ENCODE results near the gene PRPF40B.

Gene PRPF40B

DNA sequence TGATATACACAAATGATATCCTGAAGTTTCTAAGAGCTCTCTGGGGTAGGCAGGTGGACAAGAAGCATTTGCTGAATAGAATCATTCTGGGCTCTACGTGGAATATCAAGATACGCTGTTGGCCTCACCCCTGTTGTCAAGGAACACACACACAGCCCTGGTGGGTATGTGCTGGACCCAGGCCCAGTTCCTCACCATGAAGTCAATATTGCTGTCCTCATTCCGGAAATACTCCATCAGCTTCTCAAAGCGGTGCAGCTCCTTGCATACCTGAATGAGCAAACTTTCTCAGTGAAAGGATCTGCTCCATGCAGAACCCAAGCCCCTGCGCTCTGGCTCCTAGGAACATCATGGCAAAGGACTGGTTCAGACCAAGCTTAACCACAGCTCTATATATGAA, 31.4 kb downstream of the PRPF40B start:
- in situ Hi-C loops (cut with MboI; ENCODE audit: low sequenced_read_pairs), result no loop called here

DNA sequence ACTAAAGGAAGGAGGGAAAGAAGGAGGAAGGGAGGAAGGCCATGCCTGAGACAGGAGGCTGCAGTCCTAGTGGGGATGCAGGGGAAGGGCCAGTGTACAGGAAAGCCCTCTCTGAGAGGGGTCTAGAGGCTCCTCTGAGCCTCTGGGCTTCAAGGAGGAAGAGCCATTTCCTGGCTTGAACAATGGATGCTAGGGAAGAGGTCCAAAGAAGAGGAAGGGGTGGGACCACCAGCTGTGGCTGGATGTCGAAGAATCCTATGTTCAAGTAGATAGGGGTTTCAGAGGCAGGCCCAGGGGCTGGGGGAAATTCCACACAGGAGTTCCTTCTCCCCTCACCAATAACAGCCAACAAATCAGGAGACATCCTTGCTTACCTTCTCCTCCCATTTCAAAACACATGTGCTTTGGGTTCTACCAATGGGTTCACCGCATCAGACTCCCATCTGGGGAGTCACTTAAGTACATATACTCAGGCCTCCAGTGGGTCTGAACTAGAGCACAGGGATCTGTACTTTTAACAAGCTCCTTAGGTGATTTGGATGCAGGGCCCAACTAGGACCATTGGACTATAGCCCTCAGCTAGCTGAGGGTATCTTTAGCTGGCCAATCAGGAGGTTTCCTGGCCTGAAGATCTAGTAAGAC, 32.4 kb downstream of the PRPF40B start:
- in situ Hi-C loops (cut with MboI; ENCODE audit: low sequenced_read_pairs), result no loop called here

DNA sequence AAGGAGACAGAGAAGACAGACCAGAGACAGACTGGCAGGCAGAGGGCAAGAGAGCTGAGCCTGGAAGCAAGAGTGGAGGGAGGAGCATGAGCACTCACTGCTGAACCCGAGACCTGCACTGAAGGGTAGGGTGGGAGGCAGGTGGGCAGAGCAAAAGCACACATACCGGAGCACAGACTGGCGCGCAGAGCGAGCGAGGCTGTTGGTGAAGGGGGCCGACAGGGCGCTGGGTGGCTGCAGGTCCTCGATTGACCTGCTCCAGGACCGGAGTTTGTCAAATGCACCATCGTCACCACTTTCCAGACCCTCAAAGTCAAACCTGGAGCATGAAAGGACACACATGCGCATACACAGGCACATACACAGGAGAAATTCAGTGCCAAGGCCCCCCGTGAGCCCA, 34.9 kb downstream of the PRPF40B start:
- in situ Hi-C loops (cut with MboI; ENCODE audit: low sequenced_read_pairs), result no loop called here

DNA sequence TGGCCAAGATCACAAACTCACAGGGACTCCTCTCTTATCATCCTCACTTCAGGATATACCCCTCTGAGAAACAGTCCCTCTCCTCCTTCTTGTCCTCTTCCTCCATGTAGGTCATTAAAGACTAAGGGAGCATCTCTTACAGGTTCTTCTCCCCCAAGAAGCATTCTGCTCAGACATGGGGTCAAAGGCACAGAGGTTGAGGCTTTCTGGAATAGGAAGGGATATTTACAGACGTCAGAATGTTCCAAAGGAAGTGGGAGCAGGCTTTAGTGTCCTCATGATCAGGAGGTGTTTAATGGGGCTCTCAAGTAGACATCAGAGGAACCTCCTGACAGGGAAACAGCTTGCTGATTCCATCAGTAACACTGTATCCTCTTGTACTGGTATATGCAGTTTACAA, 36.4 kb downstream of the PRPF40B start:
- in situ Hi-C loops (cut with MboI; ENCODE audit: low sequenced_read_pairs), result no loop called here

DNA sequence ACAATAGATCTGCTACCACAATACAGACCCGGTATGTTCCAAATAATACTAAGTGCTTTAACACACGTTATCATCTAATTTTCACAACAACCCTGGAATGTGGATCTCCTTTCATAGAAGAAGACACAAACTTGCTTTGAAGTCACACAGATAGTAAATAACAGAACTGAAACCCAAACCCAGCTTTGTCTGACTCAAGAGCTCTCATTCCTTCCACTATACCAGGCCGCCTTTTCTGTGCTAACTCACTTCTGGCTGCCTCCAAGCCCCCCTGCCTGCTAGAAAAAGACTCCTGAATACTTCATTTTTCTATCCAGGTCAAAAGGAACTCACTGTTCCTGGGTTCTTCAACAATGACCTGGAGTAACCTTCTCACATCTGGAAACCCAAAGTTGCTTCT, 37.8 kb downstream of the PRPF40B start:
- in situ Hi-C loops (cut with MboI; ENCODE audit: low sequenced_read_pairs), result no loop called here

DNA sequence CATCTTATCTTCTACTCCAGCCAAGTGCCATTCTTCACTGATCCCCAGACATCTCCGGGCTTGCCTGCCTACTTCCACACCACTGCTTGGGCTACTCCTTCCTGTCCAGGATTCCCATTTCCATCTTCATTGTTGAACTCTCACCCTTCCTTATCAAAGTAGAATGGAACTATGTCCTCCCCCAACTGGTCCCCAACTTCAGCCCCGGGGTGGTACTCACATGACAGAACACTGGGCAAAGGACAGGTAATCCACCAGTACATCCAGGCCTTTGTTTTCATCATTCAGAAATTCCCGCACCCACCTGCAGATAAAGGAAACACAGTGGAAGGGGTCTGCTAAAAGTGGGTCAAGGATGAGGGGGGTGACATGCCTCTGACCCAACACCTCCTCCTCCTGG, 38.4 kb downstream of the PRPF40B start:
- in situ Hi-C loops (cut with MboI; ENCODE audit: low sequenced_read_pairs), result no loop called here

DNA sequence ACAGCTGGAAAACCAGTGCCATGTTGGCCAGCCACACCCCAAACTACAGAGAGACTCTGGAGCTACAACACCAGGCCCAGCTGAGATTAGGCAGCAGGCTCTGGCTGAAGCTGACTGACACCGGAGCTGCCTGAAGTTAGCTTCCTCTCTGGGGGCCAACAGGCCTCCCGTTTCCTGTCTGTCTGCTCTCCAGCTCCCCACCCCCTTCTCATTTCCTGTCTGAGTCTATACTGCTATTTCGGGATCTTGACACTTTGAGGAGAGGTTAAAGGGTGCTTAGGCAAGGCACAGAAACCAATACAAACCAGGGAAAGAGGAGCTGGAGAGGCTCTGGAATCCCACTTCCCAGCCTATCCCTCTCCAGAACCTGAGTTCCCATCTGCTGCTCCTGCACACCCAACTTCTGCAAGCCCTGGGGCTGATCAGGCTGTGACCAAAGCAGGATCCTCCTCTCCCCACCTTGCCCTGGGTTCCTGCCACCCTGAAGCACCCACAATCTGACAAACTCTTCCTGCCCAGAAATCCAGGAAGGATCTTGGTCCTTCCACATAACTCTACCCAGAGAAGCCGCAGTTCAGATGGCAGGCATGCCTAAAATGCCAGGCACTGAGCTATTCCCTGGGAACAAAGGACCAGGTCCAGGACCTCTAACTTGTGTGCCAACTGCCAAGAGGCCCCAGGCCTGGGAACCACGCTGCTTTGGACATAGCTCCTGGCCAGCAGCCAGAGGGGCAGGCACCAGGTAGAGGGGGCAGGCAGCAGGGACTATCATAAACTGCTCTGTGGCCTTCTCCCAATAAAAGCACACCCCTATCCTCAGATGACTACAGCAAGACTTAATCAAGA, 39.9 kb downstream of the PRPF40B start:
- in situ Hi-C loops (cut with MboI; ENCODE audit: low sequenced_read_pairs), result no loop called here

DNA sequence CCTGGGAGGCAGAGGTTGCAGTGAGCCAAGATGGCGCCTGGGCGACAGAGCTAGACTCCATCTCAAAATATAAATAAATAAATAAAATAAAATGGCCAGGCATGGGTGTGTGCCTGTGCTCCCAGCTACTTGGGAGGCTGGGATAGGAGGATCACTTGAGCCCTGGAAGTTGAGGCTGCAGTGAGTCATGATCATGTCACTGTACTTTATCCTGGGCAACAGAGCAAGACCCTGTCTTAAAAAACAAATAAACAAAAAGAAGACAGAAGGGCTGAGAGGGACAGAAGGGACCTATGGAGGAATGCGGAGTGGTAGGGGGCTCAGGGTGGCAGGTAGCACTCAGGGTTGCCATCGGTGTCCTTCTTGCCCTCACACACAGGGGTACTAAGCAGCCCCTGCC, 40.8 kb downstream of the PRPF40B start:
- in situ Hi-C loops (cut with MboI; ENCODE audit: low sequenced_read_pairs), result no loop called here

DNA sequence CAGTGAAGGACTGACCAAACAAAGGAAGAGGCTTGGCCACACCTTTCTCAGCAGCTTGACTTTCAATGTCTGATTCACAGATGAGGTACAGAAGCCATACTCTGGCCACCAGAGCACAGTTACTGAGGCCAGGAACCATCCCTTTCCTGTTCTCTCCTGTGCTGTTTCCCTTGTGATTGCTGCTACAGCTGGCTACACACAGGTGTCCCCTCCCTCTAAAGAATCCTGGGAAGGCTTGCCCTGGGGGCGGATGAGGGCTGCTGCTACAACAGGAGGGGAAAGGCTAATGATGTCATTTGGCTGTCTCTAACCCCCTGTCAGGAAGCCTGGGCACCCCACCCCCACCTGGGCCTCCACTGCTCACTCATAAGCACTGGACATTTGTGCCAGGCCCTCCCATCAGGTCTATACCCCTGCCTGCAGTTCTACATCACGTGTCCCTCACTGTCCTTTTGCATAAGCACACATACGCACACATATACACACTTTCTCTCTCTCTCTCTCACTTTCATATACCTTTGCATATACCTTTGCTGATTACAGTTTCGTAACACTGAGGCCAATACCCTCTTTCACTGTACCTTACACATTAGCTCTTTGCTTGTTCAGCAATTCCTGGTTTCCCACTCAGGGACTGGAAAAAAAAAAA, 41.4 kb downstream of the PRPF40B start:
- in situ Hi-C loops (cut with MboI; ENCODE audit: low sequenced_read_pairs), result no loop called here

DNA sequence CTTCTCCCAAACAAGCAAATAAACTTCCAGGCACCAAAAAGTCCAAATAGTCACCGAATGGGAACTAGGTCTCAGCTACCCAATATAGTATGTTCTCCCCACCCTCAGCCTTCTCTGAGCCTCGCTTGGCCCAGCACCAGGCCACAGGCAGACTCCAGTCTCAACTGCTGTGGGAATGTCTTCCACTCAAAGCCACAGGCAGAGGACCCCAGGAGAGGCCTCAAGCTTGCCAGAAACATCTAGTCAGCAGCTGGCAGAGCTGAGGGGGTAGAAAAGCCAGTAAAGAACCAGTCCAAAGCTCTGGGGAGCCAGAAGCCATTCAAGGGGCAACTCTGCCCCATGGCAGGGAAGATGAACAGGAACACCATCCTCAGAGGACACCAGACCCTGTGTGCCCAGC, 42.0 kb downstream of the PRPF40B start:
- in situ Hi-C loops (cut with MboI; ENCODE audit: low sequenced_read_pairs), result no loop called here

DNA sequence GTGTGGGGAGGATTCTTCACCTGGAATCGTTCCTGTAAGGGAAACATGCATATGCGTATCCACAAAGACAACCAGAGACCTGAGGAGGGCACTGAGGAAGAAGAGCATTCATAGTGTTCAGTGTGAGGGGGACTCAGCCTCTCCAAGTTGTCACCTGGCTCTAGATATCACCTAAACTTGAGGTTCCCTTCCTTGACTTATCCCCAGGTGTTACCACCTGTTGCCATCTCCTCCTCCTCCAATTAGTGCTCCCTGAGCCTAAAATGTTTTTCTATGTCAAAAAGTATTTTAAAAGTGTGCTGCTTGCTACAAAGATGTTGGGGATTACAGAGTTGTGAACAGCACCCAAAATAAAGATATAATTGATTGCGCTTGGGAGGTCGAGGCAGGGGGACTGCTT, 42.8 kb downstream of the PRPF40B start:
- in situ Hi-C loops (cut with MboI; ENCODE audit: low sequenced_read_pairs), result no loop called here

DNA sequence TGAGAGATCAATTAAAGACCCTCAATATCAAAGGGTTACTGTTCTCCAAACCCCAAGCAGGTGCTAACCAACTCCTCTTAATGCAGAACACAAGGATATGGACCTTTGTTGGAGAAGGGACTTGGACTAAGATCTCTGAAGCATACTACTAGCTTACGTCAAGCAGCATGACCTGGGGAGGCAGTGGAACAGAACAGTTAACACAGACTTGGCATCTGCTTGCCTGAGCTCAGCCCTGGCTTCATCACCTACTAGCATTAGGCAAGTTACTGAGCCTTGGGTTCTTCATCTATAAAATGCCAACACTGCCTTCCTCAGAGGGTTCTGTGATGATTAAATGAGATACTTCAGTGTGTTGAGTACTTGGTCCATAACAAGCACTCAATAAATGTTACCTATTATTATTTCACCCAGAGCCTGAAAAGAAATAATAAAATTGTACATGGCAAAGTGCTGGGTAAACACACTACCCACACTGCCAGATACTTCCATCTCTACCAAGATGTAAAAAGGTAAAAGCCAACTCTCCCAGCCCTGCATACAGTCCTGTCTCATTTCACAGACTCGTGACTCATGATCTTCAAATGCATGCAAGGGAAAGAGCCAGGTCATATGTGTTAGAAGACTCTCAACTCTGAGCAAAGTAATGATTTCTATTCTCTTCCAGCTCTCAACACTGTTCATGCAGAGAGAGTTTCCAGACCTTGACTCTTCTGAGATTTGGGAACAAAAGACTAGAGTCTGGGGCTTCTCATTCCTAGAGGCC, 44.1 kb downstream of the PRPF40B start:
- in situ Hi-C loops (cut with MboI; ENCODE audit: low sequenced_read_pairs), result no loop called here

DNA sequence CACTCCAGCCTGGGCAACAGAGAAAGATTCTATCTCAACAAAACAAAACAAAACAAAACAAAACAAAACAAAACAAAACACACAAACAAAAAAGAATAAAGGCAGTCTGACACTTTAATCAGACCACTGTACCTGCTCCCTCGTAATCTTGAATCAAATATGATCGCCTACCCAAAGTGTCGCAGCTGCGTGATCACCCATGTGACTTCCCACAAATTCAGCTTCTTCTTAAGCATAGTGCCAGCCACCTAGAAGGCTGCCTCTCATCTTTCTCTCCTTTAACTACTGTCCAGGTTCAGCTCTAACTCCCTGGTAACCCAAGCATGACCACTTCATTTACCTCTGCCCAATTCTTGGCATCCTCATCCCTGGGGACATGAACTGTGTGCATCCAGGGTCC, 46.4 kb downstream of the PRPF40B start:
- in situ Hi-C loops (cut with MboI; ENCODE audit: low sequenced_read_pairs), result no loop called here

DNA sequence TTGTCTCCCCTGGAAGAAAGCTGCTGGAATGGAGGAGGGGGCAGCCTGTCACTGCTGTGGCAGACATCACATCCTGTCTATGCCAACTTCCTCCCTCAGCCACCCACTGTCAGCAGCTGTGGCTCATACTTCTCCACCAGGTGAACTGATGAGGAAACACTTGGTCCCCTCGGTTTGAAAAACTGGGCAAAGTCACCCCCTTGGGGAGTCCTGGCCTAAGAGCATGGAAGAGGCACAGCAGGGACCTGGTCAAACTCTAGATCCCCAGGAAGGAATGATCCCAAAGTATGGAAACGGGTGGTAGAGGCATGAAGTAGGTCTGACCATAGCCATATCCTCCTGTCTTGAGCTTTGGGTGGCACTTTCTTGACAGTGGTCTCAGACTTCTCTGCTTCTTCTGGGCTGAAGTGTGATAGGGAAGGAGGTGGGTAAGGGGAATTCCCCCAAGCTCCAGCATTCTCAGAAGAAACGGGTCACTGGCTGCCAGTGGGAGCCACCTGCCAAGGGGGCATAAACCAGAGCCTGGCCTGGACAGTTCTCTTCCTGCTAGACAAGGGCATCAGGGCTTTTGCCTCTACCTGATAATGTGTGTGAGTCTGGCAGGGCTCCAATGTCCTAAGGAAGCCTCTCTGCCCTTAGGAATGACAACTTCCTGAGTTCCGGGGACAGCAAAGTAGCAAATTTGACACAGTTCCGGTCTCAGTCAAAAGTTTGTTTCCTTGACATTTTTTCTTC, 47.8 kb downstream of the PRPF40B start:
- in situ Hi-C loops (cut with MboI; ENCODE audit: low sequenced_read_pairs), result no loop called here

DNA sequence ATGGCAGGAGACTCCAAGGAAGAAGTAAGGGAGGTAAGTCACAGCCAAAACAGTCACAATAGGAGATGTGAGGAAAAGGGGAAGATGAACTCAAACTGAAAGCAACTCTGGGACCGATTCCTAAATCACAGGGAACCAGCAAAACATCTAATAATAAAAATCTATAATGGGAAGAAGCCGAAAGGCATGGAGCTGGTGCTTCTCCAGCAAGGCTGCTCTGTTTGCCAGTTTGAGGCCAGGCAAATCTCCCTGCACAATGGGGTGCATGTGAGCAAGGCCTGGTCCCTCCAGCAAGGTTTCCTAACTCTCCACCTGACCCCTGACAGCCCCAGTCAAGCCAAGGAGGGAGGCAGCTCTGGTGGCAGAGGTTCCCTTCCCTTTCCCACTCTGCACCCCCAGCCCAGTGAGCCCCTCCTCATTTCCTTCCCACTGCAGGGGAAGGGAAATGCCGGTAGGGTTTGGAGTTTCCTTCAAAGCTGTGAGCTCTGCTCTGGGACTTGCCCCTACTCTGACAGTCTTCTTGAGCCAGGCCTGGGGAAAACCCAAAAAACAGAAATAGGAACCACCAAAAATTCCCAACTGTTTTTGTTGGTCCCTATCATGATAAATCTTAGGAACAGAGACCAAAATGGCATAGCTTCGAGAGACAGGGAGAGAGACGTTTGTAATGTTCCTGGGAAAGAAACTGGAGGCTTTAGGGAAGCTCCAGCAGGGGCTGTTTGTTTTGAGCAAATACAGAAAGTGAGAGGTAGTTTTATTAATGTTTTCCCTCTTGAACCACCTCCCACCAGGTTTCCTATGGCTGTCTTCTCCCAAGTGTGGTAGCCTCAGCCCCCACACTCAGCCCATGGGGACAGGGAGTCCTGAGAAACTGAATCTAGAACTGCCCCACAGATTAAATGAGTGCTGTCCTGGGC, 49.2 kb downstream of the PRPF40B start:
- in situ Hi-C loops (cut with MboI; ENCODE audit: low sequenced_read_pairs), result no loop called here

DNA sequence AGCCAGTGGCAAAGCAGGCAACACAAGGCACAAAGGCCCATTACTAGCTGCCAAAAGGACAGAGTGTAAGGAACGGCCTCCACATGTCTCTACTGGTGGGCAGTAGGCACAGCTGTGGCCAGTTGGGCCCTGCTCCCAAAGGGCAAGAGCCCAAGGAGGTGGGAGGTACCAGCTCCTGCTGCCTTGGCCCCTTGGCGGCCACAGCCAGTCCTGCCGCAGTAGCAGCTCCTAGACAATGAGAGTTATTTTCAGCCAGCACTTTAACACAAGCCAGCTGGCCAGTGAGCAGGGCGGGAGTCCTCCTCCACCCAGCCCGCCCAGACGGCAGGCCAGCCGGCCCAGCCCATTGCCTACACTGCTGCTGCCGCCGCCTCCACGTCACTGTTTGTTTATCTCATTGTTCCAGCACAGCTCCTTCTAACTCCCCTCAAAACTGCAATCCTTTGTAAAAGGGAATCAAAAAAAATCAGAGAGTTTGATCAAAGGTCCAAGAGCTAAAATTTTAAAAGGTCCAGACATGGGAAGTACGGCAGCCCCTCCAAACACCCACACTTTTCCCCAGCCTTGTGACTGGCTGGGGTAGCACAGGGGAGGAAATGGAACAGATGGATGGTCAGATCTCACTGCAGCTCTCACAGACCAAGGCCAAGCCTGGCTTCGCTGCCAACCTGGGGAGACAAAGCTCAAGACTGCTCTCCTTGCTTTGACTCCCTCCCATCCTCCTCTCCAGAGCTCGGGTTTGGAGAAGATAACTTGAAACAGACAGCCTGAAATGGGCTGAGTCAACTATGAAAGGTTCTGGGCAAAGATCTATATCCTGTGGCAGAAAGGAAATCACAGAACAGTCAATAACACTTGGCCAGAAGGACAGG, 50.3 kb downstream of the PRPF40B start:
- in situ Hi-C loops (cut with MboI; ENCODE audit: low sequenced_read_pairs), result no loop called here

DNA sequence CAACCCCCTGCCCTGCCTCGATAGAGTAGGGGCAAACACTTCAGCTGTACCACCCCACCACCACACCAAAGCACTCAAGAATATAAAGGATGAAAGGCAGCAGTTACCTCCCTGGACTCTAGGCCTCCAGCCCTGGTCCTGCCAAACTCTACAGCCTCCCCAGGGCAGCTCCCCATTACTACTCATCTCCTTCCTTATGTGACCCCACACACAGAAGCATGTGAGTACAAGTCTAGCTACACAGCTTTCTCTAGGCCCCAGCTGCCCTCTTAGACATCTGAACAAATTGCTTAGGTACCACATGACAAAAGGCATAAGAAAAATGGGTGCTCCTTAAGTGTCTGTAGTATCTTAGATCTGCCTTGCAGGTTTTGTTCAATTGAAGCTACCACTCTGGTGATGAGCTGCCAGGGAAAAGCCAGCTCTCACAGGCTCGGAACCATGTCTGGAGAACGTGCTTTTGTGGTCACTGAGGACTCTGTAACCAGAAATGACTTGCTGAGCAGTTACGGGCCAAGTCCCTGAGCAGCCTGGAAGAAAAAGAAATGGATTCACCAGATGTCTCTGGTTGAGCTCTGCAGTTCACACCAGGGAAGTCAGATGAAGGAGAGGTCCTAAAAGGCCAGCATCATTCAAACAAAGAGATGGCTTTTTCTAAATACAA, 51.1 kb downstream of the PRPF40B start:
- in situ Hi-C loops (cut with MboI; ENCODE audit: low sequenced_read_pairs), result no loop called here

DNA sequence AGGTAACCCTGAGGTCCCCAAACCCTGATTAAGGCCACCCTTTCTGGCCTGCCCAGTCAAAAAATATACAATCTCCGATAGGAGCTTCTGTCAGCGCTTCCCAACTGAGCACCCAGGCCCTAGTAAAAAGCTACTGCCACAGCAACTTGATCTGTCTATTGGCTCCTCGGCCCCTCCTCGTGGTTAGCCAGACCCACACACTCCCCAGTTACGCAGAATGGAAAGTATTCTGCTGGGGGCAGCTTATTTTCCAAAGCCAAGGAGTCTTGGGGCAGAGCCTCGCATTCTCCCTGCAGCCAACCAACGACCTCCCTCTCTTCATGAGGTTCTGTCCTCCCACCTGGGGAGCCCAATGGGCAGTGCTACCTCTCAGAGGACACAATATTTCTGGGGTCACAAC, 51.8 kb downstream of the PRPF40B start:
- in situ Hi-C loops (cut with MboI; ENCODE audit: low sequenced_read_pairs), result no loop called here

Data from HL-60/S4 treated with phorbol 12-myristate 13-acetate at 8.2 ng/mL for 4 days and 3 days (cell line).